A673 (cell line): ENCODE results near the gene CAMK2N2. TPM values are rescaled to one million over a fixed set of nuclear protein-coding genes. Genes with fewer than 3 reads are reported as not detected.

ENCODE experiments used
- BruUV-seq: library from RNA; stranded (reverse); fragments of 400-500 nt; replicated peaks from 2 replicates; lab custom pipeline; 2021; lab: Mats Ljungman, UMichigan
- CTCF ChIA-PET: fragments of 300-600 bp; sonication (Branson Sonifier 250); formaldehyde crosslinking; loops from one replicate; lab custom pipeline; 2022; ENCODE audit warnings: antibody characterized with exemption; lab: Charles Lee
- POLR2A ChIA-PET: fragments of 300-600 bp; sonication (Branson Sonifier 250); formaldehyde crosslinking; loops from one replicate; lab custom pipeline; 2022; ENCODE audit warnings: antibody characterized with exemption; ENCODE audit not compliant: low non-redundant PET; lab: Charles Lee
- DNase-seq: peaks from one replicate; pipeline ENCODE4 v3.0.0-alpha.2; 2015; ENCODE audit warnings: low spot score
- H3K27ac ChIP-seq: fragments of 200-600 bp; sonication (generic); 2 replicates; pipeline ENCODE4 v1.5.1; 2016; ENCODE audit warnings: mixed run types, low read depth, mild to moderate bottlenecking, mixed read lengths, antibody characterized with exemption, low read length; ENCODE audit not compliant: poor library complexity, severe bottlenecking
- H3K27me3 ChIP-seq: fragments of 200-600 bp; sonication (generic); replicated peaks from 2 replicates; pipeline ENCODE4 v1.6.1; 2017; ENCODE audit warnings: mixed run types, low read depth, mild to moderate bottlenecking, mixed read lengths, antibody characterized with exemption, low read length; ENCODE audit not compliant: insufficient read depth, poor library complexity
- H3K36me3 ChIP-seq: fragments of 200-600 bp; sonication (generic); 2 replicates; pipeline ENCODE4 v1.6.1; 2016; ENCODE audit warnings: mixed run types, mild to moderate bottlenecking, mixed read lengths, antibody characterized with exemption, low read length; ENCODE audit not compliant: insufficient read depth, poor library complexity, severe bottlenecking
- H3K4me1 ChIP-seq: fragments of 200-600 bp; sonication (generic); 2 replicates; pipeline ENCODE4 v1.6.1; 2017; ENCODE audit warnings: mixed run types, mild to moderate bottlenecking, mixed read lengths, antibody characterized with exemption, low read length; ENCODE audit not compliant: insufficient read depth, poor library complexity, severe bottlenecking
- H3K4me3 ChIP-seq: fragments of 200-600 bp; sonication (generic); 2 replicates; pipeline ENCODE4 v1.5.1; 2016; ENCODE audit warnings: low read depth, mixed run types, mild to moderate bottlenecking, mixed read lengths, low read length; ENCODE audit not compliant: poor library complexity, severe bottlenecking
- H3K9me3 ChIP-seq: fragments of 200-600 bp; sonication (generic); 2 replicates; pipeline ENCODE4 v1.6.1; 2016; ENCODE audit warnings: mixed run types, low read depth, mild to moderate bottlenecking, mixed read lengths, antibody characterized with exemption, low read length; ENCODE audit not compliant: poor library complexity, severe bottlenecking
- EZH2 ChIP-seq: fragments of 200-600 bp; sonication (generic); IDR thresholded peaks from 2 replicates; pipeline ENCODE4 v1.6.1; 2017; ENCODE audit warnings: borderline replicate concordance, low read depth, mild to moderate bottlenecking, mixed read lengths, antibody characterized with exemption, low read length; ENCODE audit not compliant: poor library complexity, severe bottlenecking
- intact Hi-C: fragments of 100-400 bp; cut with micrococcal nuclease; formaldehyde crosslinking; loops from one replicate; pipeline ENCODE4 v1.10.0; 2022; ENCODE audit not compliant: unreplicated experiment
- total RNA-seq: library from RNA; stranded (reverse); gene quantifications from 2 replicates; pipeline ENCODE4 v1.2.3, GENCODE V29; 2021
- TF ChIP-seq, protein P1 (sequence below): fragments of 300-800, 200-600 bp; sonication (generic); conservative IDR thresholded peaks from 2 replicates; pipeline ENCODE4 v1.5.1; 2017; ENCODE audit warnings: low read depth, mild to moderate bottlenecking, antibody characterized with exemption, low read length, moderate library complexity, mixed read lengths

Gene CAMK2N2
- total RNA-seq, 1 experiment from 2014 or later: 1.3 TPM

DNA sequence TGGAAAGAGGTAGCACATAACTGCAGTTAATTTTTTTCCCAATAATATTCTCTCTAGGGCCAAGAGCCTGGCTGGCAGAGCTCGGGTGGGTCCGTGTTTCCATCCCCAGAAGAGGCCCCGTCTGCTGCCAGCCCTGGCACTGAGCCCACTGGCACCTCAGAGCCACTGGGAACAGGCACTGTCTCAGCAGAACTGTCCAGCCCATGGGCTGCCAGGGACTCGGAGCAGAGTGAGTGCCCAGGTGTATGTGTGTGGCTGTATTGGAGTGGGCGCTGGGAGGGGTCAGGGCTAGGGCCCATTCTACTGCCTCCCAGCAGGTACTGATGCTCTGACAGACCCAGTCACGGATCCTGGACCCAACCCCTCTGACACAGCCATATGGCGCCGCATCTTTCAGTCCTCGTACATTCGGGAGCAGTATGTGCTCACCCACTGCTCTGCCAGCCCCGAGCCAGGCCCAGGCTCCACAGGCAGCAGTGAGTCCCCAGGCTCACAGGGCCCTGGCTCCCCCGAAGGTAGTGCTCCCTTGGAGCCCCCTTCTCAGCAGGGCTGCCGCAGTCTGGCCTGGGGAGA, 23.0 kb downstream of the CAMK2N2 start:
- Histone ChIP-seq H3K4me3 (no peak overlapping the region), H3K9me3 (no peaks in the 10 kb centered on the region), H3K27ac (no peak overlapping the region), H3K36me3 (peaks cover 10% of the 10 kb centered on the region), H3K4me1 (no peaks in the 10 kb centered on the region), H3K27me3 (no peaks in the 10 kb centered on the region)
- no TSS peak for BruUV-seq
- ChIA-PET POLR2A (interaction anchor here (0.6 kb wide), 1 partner anchor 137 kb away, joined by 5 read pairs; no protein-coding TSS in a partner anchor), CTCF (interaction anchor here (1.3 kb wide), 1 partner anchor 11 kb away, joined by 3 read pairs; the partner anchor contains the start of gene EEF1AKMT4)
- TF ChIP-seq, protein P1, sequence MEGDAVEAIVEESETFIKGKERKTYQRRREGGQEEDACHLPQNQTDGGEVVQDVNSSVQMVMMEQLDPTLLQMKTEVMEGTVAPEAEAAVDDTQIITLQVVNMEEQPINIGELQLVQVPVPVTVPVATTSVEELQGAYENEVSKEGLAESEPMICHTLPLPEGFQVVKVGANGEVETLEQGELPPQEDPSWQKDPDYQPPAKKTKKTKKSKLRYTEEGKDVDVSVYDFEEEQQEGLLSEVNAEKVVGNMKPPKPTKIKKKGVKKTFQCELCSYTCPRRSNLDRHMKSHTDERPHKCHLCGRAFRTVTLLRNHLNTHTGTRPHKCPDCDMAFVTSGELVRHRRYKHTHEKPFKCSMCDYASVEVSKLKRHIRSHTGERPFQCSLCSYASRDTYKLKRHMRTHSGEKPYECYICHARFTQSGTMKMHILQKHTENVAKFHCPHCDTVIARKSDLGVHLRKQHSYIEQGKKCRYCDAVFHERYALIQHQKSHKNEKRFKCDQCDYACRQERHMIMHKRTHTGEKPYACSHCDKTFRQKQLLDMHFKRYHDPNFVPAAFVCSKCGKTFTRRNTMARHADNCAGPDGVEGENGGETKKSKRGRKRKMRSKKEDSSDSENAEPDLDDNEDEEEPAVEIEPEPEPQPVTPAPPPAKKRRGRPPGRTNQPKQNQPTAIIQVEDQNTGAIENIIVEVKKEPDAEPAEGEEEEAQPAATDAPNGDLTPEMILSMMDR: no peak
- no peak for TF ChIP-seq EZH2
- intact Hi-C loops: no loop called here
- DNase-seq: no peak

DNA sequence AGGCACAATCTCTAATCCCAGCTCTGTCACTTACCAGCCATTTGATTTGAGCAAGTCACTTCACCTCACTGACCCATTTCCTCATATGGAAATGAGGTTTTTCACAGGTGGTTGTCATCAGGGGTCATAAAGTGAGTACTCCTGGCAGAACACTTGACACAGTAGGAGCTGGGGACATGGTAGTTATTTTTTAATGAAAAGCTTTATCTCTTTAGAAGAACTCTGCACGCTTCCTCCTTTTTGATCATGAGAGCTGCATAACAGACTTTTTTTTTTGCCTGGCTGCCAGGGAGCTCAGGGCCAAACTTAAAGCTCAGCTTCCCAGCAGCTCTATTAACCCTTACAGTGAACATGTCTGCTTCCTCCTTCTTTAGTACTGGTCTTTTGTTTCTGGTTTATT, 23.5 kb downstream of the CAMK2N2 start:
- Histone ChIP-seq H3K9me3 (no peaks in the 10 kb centered on the region), H3K4me3 (no peak overlapping the region), H3K27me3 (peaks cover 1% of the 10 kb centered on the region), H3K4me1 (no peaks in the 10 kb centered on the region), H3K27ac (no peak overlapping the region), H3K36me3 (peaks cover 5% of the 10 kb centered on the region)
- BruUV-seq: no TSS peak
- TF ChIP-seq EZH2: no peak
- TF ChIP-seq, protein P1: no peak
- no peak for DNase-seq
- intact Hi-C loops: no loop called here
- CTCF ChIA-PET: interaction anchor here (1.3 kb wide), 1 partner anchor 12 kb away, joined by 3 read pairs; the partner anchor contains the start of gene EEF1AKMT4
- POLR2A ChIA-PET: interaction anchor here (0.6 kb wide), 1 partner anchor 138 kb away, joined by 5 read pairs; no protein-coding TSS in a partner anchor

DNA sequence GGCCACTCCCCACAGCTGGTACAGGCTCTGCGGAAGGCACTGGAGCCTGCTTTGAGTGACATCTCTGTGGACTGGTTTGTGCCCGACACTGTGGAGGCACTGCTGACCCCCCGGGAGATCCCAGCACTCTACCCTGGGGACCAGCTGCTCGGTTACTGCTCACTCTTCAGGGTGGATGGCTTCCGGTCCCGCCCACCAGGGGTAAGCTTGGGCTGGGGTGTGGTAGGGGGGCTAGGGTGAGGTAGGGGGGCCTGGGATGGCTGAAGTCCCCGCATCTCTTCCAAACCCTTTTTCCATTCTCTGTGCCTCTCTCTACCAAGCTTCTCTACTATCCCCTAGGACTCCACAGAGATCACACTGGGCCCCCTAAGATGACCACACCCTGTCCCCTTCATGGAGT, 24.1 kb downstream of the CAMK2N2 start:
- ChIA-PET POLR2A (interaction anchor here (0.5 kb wide), 1 partner anchor 410 kb away, joined by 3 read pairs; no protein-coding TSS in a partner anchor), CTCF (no interaction called here)
- intact Hi-C loops: no loop called here
- Histone ChIP-seq H3K27me3 (peaks cover 7% of the 10 kb centered on the region), H3K36me3 (no peaks in the 10 kb centered on the region), H3K4me1 (no peaks in the 10 kb centered on the region), H3K9me3 (no peaks in the 10 kb centered on the region), H3K27ac (no peak overlapping the region), H3K4me3 (no peak overlapping the region)
- no peak for DNase-seq
- no peak for TF ChIP-seq EZH2
- TF ChIP-seq, protein P1: no peak
- BruUV-seq: no TSS peak
